ENCODE results near the gene SLC4A5. TPM values are rescaled to one million over a fixed set of nuclear protein-coding genes. Genes with fewer than 3 reads are reported as not detected.
"Not testable (repeated sequence)": the region's sequence is repeated elsewhere in the genome, so short reads cannot be mapped to it uniquely, and the experiment has no call there.

The SLC4A5 gene
- polyA plus RNA-seq, 3 donors: 1.4 to 2.2 (median 2.2) TPM

- DNase-seq (ENCODE audit: low read depth in 3 of 3, low spot score in 2 of 3): no peak
Observed at GRCh38 chr2:74366036-74366435, 22.8 kb upstream of the SLC4A5 start.

DNA sequence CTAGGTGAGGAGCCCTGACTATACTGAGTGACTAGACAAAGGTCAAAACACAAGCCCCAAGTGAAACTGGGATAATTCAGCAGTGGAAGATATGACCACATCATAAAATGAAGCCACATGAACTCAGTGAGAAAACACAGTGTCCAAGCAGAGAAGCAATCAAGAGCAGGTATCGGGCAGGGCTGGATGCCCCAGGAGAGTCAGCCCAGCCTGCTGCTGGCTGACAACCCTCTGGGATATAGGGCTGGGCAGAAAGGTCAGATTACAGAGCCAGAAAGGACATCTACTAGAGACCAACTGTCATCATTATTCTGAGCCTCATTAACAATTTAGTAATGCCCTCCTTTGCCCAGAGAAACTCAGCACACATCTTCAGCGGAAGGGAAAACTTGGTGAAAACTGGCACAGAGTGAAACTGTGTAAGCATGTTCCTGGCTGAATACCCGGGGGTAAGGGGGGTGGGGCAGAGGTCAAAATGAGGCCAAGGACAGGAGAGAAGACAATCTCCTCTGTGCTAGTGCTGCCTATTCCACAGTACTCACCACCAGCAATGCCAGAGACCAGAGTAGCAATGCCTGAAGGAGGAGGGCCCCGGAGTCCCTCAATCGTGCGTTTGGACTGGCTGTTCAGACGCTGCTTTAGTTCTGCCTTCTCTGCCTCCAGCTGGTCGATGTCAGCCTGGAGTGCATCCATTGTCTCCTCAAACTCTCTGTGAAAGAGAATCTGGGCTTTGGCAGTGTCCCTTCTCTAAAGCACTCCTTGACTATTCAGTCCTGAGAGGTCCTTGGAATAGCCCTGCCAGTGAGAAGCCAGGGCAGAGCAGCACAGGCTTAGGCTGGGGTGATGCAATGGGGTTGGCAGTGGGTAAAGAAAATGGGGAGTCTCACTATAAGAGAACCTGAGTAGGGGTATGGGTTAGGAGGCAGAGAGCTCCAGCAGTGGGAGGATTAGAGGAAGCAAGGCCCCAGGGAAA lies 21.6 kb upstream of the SLC4A5 start:
- no peak for DNase-seq (ENCODE audit: low read depth in 3 of 3, low spot score in 2 of 3)

- no peak for DNase-seq (ENCODE audit: low read depth in 3 of 3, low spot score in 2 of 3)
Observed at GRCh38 chr2:74361327-74361726, 18.1 kb upstream of the SLC4A5 start.

GRCh38 chr2:74357627-74358026 lies 14.4 kb upstream of the SLC4A5 start:
- no peak for DNase-seq (ENCODE audit: low read depth in 3 of 3, low spot score in 2 of 3)

GRCh38 chr2:74349889-74350288 lies 6.7 kb upstream of the SLC4A5 start:
- DNase-seq (ENCODE audit: low read depth in 3 of 3, low spot score in 2 of 3): no peak

DNA sequence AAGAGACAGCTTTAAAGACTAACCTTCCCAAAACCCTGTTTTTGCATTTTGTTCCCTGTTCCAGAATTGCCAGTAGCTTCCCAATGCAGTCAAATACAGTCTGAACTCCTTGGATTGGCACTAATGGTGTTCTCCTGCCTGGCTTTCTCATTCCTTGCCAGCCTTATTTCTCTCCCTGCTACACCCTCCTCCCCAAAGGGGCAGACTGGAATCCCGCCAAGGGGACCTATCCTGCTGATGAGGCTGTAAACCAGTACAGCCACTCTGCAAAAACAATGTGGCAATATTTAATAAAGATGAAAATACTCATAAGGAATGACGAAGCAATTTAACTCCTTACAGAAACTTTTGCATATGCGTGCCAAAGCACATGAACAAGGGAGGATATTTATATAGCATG lies 4.5 kb upstream of the SLC4A5 start:
- DNase-seq (ENCODE audit: low read depth in 3 of 3, low spot score in 2 of 3): no peak

DNA sequence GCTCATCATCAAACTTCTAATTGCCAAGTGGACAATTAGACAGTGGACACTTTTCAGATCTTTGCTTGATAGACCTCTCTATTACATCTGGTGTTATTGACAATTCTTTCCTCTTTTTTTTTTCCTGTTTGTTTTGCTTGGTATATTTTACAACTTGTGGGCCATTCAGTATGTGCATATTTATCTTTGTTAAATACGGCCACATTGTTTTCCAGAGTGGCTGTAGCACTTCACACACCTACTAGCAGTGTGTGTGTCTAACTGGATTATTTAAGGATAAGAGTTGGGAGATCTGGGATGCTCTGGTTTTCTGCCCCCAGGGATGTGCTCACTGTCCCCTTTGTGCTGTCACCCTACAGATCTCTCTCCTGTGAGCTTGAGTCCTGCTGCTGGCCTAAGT lies 4.1 kb upstream of the SLC4A5 start:
- DNase-seq (ENCODE audit: low read depth in 3 of 3, low spot score in 2 of 3): no peak

GRCh38 chr2:74345272-74345943 lies 2.2 kb upstream of the SLC4A5 start:
- DNase-seq (ENCODE audit: low read depth in 3 of 3, low spot score in 2 of 3): no peak

- DNase-seq (ENCODE audit: low read depth in 3 of 3, low spot score in 2 of 3): not testable (repeated sequence)
Observed at GRCh38 chr2:74336227-74336626, 7.0 kb downstream of the SLC4A5 start.

DNA sequence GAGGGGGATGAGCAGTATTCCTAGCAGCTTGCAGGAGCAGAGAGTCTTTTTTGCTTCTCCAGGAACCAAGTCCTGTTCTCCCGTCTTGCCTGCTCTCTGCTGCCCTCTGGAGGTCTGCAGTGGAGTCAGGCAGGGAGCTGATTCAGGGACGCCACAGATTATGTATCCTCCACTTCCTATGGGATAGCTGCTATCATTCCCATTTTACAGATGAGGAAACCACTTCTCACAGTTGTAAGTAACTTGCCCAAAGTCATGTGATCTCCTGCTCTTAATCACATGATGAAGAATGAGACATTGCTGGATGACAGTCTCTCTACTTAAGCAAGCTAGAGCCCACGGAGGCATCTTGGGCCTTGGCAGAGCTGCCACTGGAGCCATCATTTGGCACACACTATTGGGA lies 8.3 kb downstream of the SLC4A5 start:
- DNase-seq (ENCODE audit: low read depth in 3 of 3, low spot score in 2 of 3): peak; percentile 42 to 65 (median 43)

- no peak for DNase-seq (ENCODE audit: low read depth in 3 of 3, low spot score in 2 of 3)
Observed at GRCh38 chr2:74333896-74334586, 9.2 kb downstream of the SLC4A5 start.

- DNase-seq (ENCODE audit: low read depth in 3 of 3, low spot score in 2 of 3): peak in 1 of 3 donors; percentile 10
Observed at GRCh38 chr2:74333175-74333574, 10.0 kb downstream of the SLC4A5 start.

- no peak for DNase-seq (ENCODE audit: low read depth in 3 of 3, low spot score in 2 of 3)
Observed at GRCh38 chr2:74332550-74333174, 10.6 kb downstream of the SLC4A5 start.

DNA sequence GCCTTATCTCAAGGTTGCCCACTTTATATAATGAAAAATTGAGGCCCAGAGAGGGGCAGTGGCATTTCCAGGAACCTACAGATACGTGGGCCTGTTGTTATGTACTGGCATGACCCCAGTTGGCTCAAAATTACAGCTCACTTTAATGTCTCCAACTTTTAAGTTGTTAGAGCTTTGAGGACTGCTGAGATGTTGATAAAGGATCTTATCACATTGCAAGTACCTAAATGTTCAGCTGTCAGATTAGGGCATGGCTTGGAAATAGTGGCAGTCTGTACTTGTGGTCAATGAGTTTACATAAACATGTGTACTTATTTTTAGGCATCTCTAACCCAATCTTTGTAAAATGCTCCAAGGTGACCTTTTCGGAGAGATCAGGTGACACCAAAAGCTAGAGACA lies 14.6 kb downstream of the SLC4A5 start:
- no peak for DNase-seq (ENCODE audit: low read depth in 3 of 3, low spot score in 2 of 3)

GRCh38 chr2:74328074-74328473 lies 15.1 kb downstream of the SLC4A5 start:
- DNase-seq (ENCODE audit: low read depth in 3 of 3, low spot score in 2 of 3): no peak

GRCh38 chr2:74327627-74328026 lies 15.6 kb downstream of the SLC4A5 start:
- DNase-seq (ENCODE audit: low read depth in 3 of 3, low spot score in 2 of 3): no peak

GRCh38 chr2:74327199-74327598 lies 16.0 kb downstream of the SLC4A5 start:
- DNase-seq (ENCODE audit: low read depth in 3 of 3, low spot score in 2 of 3): no peak

DNA sequence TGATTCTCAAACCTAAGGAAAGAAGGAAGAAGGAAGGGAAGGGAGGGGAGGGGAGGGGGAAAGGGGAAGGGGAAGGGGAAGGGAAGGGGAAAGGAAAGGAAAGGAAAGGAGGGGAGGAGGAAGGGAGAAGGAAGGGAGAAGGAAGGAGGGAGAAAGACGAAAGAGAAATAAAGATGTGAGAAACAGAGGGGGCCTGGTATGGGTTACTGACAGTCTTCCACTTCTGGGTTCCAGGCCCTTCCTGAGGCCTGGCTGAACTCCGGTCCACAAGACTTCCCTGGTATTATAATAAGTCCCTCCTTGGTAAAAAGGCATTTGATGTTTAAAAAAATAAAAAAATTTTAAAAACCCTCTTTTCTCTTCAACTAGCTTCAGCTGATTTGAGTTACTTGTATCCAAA lies 17.4 kb downstream of the SLC4A5 start:
- DNase-seq (ENCODE audit: low read depth in 3 of 3, low spot score in 2 of 3): no peak

DNA sequence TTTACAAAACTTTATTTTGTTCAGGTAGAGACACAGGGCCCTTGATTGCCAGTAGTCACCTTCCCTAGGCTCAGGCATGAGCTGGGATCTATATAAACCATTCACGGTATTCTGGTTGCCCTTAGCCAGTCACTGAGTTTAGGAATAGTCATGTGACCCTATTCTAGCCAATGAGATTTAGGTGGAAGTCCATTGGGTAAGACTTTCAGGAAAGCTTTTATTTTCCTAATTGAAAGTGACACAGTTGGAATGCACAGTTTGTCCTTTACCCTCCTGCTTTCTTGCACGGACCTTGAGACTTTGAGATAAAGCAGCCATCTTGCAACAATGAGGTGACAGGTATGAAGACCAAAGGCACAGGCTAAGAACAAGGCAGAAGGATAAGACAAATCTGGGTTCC lies 21.5 kb downstream of the SLC4A5 start:
- DNase-seq (ENCODE audit: low read depth in 3 of 3, low spot score in 2 of 3): no peak

DNA sequence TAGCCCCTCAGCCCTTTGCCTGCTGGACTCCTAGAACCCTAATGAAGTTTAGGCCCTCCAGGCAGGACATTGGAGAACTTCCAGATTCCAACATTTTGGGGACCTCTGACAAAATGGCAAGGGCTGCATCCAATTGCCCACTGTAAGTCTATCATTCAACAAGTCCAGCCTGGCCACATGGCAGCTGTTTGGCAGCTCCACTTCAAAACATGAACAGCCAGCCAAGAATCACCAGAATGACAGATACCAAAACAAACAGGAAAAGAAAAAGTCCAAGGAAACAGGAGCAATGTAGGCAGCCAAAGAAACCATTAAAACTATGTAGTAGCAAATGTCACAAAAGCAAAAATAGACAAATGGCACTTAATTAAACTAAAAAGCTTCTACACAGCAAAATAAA lies 25.5 kb downstream of the SLC4A5 start:
- no peak for DNase-seq (ENCODE audit: low read depth in 3 of 3, low spot score in 2 of 3)

All from right renal cortex interstitium (tissue), 3 donors.